ENCODE results near the gene GLDN.
"Not testable (repeated sequence)": the region's sequence is repeated elsewhere in the genome, so short reads cannot be mapped to it uniquely, and the experiment has no call there.

The GLDN gene

GRCh38 chr15:51444807-51445206 lies 103.4 kb downstream of the GLDN start:
- no peak for DNase-seq (ENCODE audit: low spot score)

GRCh38 chr15:51446029-51446744 lies 104.7 kb downstream of the GLDN start:
- not testable (repeated sequence) for DNase-seq (ENCODE audit: low spot score)

GRCh38 chr15:51447855-51448621 lies 106.6 kb downstream of the GLDN start:
- DNase-seq (ENCODE audit: low spot score): no peak

GRCh38 chr15:51448622-51449399 lies 107.4 kb downstream of the GLDN start:
- no peak for DNase-seq (ENCODE audit: low spot score)

- DNase-seq (ENCODE audit: low spot score): no peak
These were observed 108.5 kb downstream of the GLDN start for GRCh38 chr15:51450001-51450400.
